Liver (tissue), 9 donors: ENCODE results near the gene PLPP3. TPM values are rescaled to one million over a fixed set of nuclear protein-coding genes. Genes with fewer than 3 reads are reported as not detected.

Experiments
- DNase-seq: peaks from one replicate; pipeline ENCODE4 v3.0.0-alpha.2; 2017; ENCODE audit warnings: low spot score
- H3K27ac ChIP-seq, 2 donors: one replicate each; pipeline ENCODE4 v1.7.0; 2013; ENCODE audit warnings: inconsistent platforms in 2 of 2, low read length in 2 of 2, control low read depth in 1 of 2, low read depth in 1 of 2, mild to moderate bottlenecking in 1 of 2
- H3K27me3 ChIP-seq, 4 donors: one replicate each; pipeline versions ENCODE4 v1.6.1 to v1.7.0; 2013; ENCODE audit warnings: low read length in 3 of 4, inconsistent platforms in 1 of 4, mild to moderate bottlenecking in 1 of 4, moderate library complexity in 1 of 4; ENCODE audit not compliant: control insufficient read depth in 4 of 4, insufficient read depth in 4 of 4
- H3K36me3 ChIP-seq, 4 donors: one replicate each; pipeline versions ENCODE4 v1.6.1 to v1.7.0; 2013; ENCODE audit warnings: low read length in 3 of 4, mild to moderate bottlenecking in 3 of 4, low read depth in 1 of 4, moderate library complexity in 1 of 4; ENCODE audit not compliant: control insufficient read depth in 4 of 4, insufficient read depth in 3 of 4
- H3K4me1 ChIP-seq, 4 donors: one replicate each; pipeline versions ENCODE4 v1.6.1 to v1.7.0; 2013; ENCODE audit warnings: low read length in 3 of 4, mild to moderate bottlenecking in 3 of 4, moderate library complexity in 1 of 4; ENCODE audit not compliant: control insufficient read depth in 4 of 4, insufficient read depth in 4 of 4
- H3K4me3 ChIP-seq, 3 donors: one replicate each; pipeline versions ENCODE4 v1.6.1 to v1.7.0; 2013; ENCODE audit warnings: low read length in 3 of 3, control low read depth in 1 of 3, low read depth in 1 of 3, mild to moderate bottlenecking in 1 of 3
- H3K9ac ChIP-seq, 2 donors: one replicate each; pipeline ENCODE4 v1.7.0; 2013; ENCODE audit warnings: low read length in 2 of 2, mild to moderate bottlenecking in 2 of 2, moderate library complexity in 2 of 2, control low read depth in 1 of 2, low read depth in 1 of 2
- H3K9me3 ChIP-seq, 4 donors: one replicate each; pipeline versions ENCODE4 v1.6.1 to v1.7.0; 2013; ENCODE audit warnings: low read length in 3 of 4; ENCODE audit not compliant: control insufficient read depth in 4 of 4
- ATF3 ChIP-seq: IDR thresholded peaks from 2 replicates; pipeline ENCODE4 v1.6.1; 2016; ENCODE audit warnings: antibody characterized with exemption
- EGR1 ChIP-seq, 2 donors: IDR thresholded peaks; 2 replicates each; pipeline ENCODE4 v1.6.1; 2016 to 2018; ENCODE audit warnings: antibody characterized with exemption in 2 of 2, low read depth in 2 of 2
- FOXA1 ChIP-seq: IDR thresholded peaks from 2 replicates; pipeline ENCODE4 v1.6.1; 2016; ENCODE audit warnings: antibody characterized with exemption
- FOXA2 ChIP-seq: IDR thresholded peaks from 2 replicates; pipeline ENCODE4 v1.6.1; 2016; ENCODE audit warnings: antibody characterized with exemption
- GABPA ChIP-seq, 2 donors: IDR thresholded peaks in 1 of 2; conservative IDR thresholded peaks in 1 of 2; 2 replicates each; pipeline ENCODE4 v1.6.1; 2016; ENCODE audit warnings: antibody characterized with exemption in 2 of 2, mild to moderate bottlenecking in 1 of 2, moderate library complexity in 1 of 2
- HNF4A ChIP-seq, 2 donors: conservative IDR thresholded peaks; 2 replicates each; pipeline ENCODE4 v1.6.1; 2016; ENCODE audit warnings: antibody characterized with exemption in 2 of 2, mild to moderate bottlenecking in 2 of 2
- HNF4G ChIP-seq: IDR thresholded peaks from 2 replicates; pipeline ENCODE4 v1.6.1; 2016; ENCODE audit warnings: antibody characterized with exemption
- JUND ChIP-seq, 2 donors: IDR thresholded peaks; 2 replicates each; pipeline ENCODE4 v1.6.1; 2016; ENCODE audit warnings: antibody characterized with exemption in 2 of 2
- NR2F2 ChIP-seq: IDR thresholded peaks from 2 replicates; pipeline ENCODE4 v1.6.1; 2016; ENCODE audit warnings: antibody characterized with exemption
- RAD21 ChIP-seq, 2 donors: IDR thresholded peaks; 2 replicates each; pipeline ENCODE4 v1.6.1; 2016; ENCODE audit warnings: antibody characterized with exemption in 2 of 2, mild to moderate bottlenecking in 2 of 2
- REST ChIP-seq: IDR thresholded peaks from 2 replicates; pipeline ENCODE4 v1.6.1; 2016; ENCODE audit warnings: antibody characterized with exemption, mild to moderate bottlenecking
- RXRA ChIP-seq, 2 donors: IDR thresholded peaks; 2 replicates each; pipeline ENCODE4 v1.6.1; 2017 to 2018; ENCODE audit warnings: antibody characterized with exemption in 2 of 2, mild to moderate bottlenecking in 1 of 2
- SP1 ChIP-seq: IDR thresholded peaks from 2 replicates; pipeline ENCODE4 v1.6.1; 2018; ENCODE audit warnings: antibody characterized with exemption, mild to moderate bottlenecking
- TAF1 ChIP-seq: conservative IDR thresholded peaks from 2 replicates; pipeline ENCODE4 v1.6.1; 2016; ENCODE audit warnings: antibody characterized with exemption, mild to moderate bottlenecking
- YY1 ChIP-seq: IDR thresholded peaks from 2 replicates; pipeline ENCODE4 v1.6.1; 2016; ENCODE audit warnings: antibody characterized with exemption, mild to moderate bottlenecking
- WGBS: extraction: QIAGEN DNeasy Blood & Tissue Kit; methylation state at CpG from one replicate; pipeline ENCODE4 v1.1.7; 2013; 5-methylcytosine and 5-hydroxymethylcytosine counted together
- polyA plus RNA-seq, 2 donors: library from polyadenylated mRNA; stranded (reverse) in 1 of 2; unstranded in 1 of 2; fragments of 200-250 nt in 1 of 2; fragments of >200 nt in 1 of 2; fragmentation: Nextera tagmentation in 1 of 2; extraction: Ambion mirVana in 1 of 2; gene quantifications; one replicate each; pipeline versions ENCODE4 v1.2.1 to v1.2.3, GENCODE V29; 2013 to 2015
- total RNA-seq, 2 donors: library from RNA; depleted of rRNA; stranded (reverse); fragments of >200 nt; gene quantifications; one replicate each; pipeline ENCODE4 v1.2.3, GENCODE V29; 2014
- TF ChIP-seq, protein P1 (sequence below): IDR thresholded peaks from 2 replicates; pipeline ENCODE4 v1.6.1; 2016; ENCODE audit warnings: antibody characterized with exemption
- TF ChIP-seq, protein P2 (sequence below): fragments of 150-350 bp; IDR thresholded peaks from 2 replicates; pipeline ENCODE4 v1.5.1; 2017; ENCODE audit warnings: improper control_type of control experiment, low read depth, low read length; ENCODE audit not compliant: missing input control
- TF ChIP-seq, protein P3 (sequence below): IDR thresholded peaks from 2 replicates; pipeline ENCODE4 v1.6.1; 2016; ENCODE audit warnings: antibody characterized with exemption
- donor health status: healthy.
- donor health status: healthy.
- donor health status: healthy.
- donor health status: healthy.
- donor health status: healthy.

Gene PLPP3
- total and polyA plus RNA-seq, 4 donors, result 46.1 to 91.2 (median 67.6) TPM

DNA sequence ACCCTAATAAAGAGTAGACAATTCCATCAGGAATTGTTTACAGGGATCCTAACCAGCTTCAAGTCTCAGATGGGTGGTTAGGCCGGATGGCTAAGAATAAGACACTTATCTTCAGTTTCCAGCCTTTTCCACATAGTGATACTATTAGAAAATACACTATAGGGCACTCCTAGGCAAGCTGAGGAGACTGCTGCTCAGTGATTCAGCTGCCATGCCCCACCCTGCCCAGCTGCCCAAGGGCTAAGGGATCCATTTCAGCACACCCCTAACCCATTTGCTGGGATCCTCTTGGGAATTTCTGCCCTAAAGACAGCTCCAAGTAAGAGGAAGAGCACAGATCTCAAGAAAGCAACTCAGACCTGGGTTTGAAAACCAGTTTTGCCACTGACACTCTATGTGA, 31.9 kb downstream of the PLPP3 start:
- 62% methylated on average over 1 of the region's 1 CpG for WGBS
- H3K36me3 ChIP-seq, result peaks cover 0 to 4% (median under 1%) of the 10 kb centered on the region in 4 donors
- H3K27ac ChIP-seq, result peak overlapping the region; percentile 49 to 82
- no peaks in the 10 kb centered on the region for H3K27me3 ChIP-seq
- no peak for TF ChIP-seq NR2F2
- no peak for TF ChIP-seq HNF4G
- TF ChIP-seq GABPA (IDR thresholded peaks at IDR 0.05 in 1 of 2, conservative IDR thresholded peaks at IDR 0.05 in 1 of 2), result no peak
- no peak for TF ChIP-seq JUND (IDR thresholded peaks at IDR 0.05)
- peaks cover 20 to 96% (median 88%) of the 10 kb centered on the region in 4 donors for H3K4me1 ChIP-seq
- H3K9me3 ChIP-seq, result no peaks in the 10 kb centered on the region
- no peak for DNase-seq
- H3K9ac ChIP-seq, result no peak overlapping the region
- H3K4me3 ChIP-seq, result no peak overlapping the region

GRCh38 chr1:56545711-56546110, 33.7 kb downstream of the PLPP3 start:
- Histone ChIP-seq H3K4me1 (peaks cover 18 to 98% (median 84%) of the 10 kb centered on the region in 4 donors), H3K9me3 (no peaks in the 10 kb centered on the region), H3K27me3 (no peaks in the 10 kb centered on the region), H3K27ac (peak overlapping the region; percentile 64 to 82), H3K36me3 (peaks cover 0 to 6% (median under 1%) of the 10 kb centered on the region in 4 donors), H3K9ac (peak overlapping the region in 1 of 2 donors; percentile 18), H3K4me3 (no peak overlapping the region)
- DNase-seq, result no peak
- WGBS, result 29% methylated on average over 8 of the region's 8 CpGs
- no peak for TF ChIP-seq GABPA (IDR thresholded peaks at IDR 0.05 in 1 of 2, conservative IDR thresholded peaks at IDR 0.05 in 1 of 2)
- TF ChIP-seq, protein P1, sequence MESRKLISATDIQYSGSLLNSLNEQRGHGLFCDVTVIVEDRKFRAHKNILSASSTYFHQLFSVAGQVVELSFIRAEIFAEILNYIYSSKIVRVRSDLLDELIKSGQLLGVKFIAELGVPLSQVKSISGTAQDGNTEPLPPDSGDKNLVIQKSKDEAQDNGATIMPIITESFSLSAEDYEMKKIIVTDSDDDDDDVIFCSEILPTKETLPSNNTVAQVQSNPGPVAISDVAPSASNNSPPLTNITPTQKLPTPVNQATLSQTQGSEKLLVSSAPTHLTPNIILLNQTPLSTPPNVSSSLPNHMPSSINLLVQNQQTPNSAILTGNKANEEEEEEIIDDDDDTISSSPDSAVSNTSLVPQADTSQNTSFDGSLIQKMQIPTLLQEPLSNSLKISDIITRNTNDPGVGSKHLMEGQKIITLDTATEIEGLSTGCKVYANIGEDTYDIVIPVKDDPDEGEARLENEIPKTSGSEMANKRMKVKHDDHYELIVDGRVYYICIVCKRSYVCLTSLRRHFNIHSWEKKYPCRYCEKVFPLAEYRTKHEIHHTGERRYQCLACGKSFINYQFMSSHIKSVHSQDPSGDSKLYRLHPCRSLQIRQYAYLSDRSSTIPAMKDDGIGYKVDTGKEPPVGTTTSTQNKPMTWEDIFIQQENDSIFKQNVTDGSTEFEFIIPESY, result peak; percentile 86
- peak; percentile 94 for TF ChIP-seq FOXA2
- TF ChIP-seq YY1, result peak; percentile 88
- peak; percentile 97 for TF ChIP-seq SP1
- TF ChIP-seq FOXA1, result peak; percentile 93
- peak; percentile 95 to 97 for TF ChIP-seq RXRA (IDR thresholded peaks at IDR 0.05)
- TF ChIP-seq HNF4G, result peak; percentile 53
- peak; percentile 52 for TF ChIP-seq NR2F2
- TF ChIP-seq, protein P2, sequence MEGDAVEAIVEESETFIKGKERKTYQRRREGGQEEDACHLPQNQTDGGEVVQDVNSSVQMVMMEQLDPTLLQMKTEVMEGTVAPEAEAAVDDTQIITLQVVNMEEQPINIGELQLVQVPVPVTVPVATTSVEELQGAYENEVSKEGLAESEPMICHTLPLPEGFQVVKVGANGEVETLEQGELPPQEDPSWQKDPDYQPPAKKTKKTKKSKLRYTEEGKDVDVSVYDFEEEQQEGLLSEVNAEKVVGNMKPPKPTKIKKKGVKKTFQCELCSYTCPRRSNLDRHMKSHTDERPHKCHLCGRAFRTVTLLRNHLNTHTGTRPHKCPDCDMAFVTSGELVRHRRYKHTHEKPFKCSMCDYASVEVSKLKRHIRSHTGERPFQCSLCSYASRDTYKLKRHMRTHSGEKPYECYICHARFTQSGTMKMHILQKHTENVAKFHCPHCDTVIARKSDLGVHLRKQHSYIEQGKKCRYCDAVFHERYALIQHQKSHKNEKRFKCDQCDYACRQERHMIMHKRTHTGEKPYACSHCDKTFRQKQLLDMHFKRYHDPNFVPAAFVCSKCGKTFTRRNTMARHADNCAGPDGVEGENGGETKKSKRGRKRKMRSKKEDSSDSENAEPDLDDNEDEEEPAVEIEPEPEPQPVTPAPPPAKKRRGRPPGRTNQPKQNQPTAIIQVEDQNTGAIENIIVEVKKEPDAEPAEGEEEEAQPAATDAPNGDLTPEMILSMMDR, result no peak
- TF ChIP-seq EGR1 (IDR thresholded peaks at IDR 0.05; ENCODE audit: low read depth in 2 of 2), result peak in 1 of 2 donors; percentile 69
- peak; percentile 62 to 90 for TF ChIP-seq JUND (IDR thresholded peaks at IDR 0.05)
- TF ChIP-seq, protein P3, sequence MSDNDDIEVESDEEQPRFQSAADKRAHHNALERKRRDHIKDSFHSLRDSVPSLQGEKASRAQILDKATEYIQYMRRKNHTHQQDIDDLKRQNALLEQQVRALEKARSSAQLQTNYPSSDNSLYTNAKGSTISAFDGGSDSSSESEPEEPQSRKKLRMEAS, result peak; percentile 97
- TF ChIP-seq TAF1, result no peak
- peak; percentile 88 to 93 for TF ChIP-seq HNF4A (conservative IDR thresholded peaks at IDR 0.05)
- TF ChIP-seq ATF3, result peak; percentile 94
- TF ChIP-seq REST, result peak; percentile 80
- peak; percentile 67 for TF ChIP-seq RAD21 (IDR thresholded peaks at IDR 0.05)
